Activated CD4-positive, alpha-beta T cell treated with anti-CD3 and anti-CD28 coated beads, Interleukin-10, Interleukin-2, amounts not matched to agents 100 ng/mL and 50 ng/mL, durations not matched to agents 16 hours and 8 hours (primary cell): ENCODE measurements around the gene CHST7.

Experiments
- DNase-seq: peaks from one replicate; pipeline ENCODE4 v3.0.0-alpha.2; 2020

The CHST7 gene

GRCh38 chrX:46610070-46610658 lies 36.6 kb downstream of the CHST7 start:
- DNase-seq, result no peak

DNA sequence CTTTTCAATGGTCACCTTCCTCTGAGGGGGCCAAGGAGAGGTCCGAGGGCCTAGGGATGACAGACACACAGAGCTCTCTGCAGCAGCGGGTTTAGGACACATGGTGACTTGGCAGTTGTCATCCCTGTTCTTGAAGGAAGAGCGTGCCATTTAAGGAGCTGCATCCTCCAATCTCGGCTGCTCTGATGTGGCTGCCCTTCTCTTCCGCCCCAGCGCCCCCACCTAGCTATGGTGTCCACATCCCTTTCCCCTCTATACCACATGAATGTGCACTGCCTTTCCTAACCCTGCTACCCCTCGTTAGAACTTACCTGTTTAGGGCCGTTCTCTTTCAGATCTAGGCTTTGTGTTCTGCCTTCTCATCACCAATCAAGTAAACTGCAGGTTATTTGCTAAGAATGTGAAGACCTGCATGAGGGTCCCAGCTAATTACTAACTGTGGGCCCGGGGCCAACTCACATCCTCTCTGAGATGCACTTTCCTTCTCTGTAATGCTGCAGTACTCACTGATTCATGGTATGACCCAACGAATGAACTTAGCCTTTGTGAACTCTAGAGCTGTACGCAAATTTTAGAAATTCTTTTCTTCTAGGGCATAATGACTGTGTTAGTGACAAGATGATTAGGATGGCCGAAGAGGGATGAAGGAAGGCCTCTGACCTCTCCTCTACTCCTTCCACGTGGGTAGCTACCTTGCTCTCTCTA lies 38.2 kb downstream of the CHST7 start:
- no peak for DNase-seq

DNA sequence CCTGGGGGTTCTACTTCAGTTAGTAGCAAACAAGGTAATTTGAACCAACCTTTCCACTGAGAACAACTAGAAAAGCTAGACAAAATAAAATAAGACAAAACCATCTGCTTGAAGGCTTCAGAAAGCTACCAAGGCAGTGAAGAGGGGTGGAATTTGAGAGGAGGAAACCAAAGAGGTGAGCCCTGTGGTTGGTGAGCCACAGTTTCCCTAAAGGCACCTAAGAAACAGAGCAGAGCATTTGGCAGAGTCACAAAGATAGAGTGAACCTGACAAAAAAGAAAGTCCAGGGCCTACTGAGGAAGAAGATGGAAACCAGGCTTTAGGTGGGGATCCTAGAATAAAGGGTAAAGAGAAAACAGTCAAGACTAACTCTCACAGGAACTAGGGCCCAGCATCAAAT lies 44.3 kb downstream of the CHST7 start:
- no peak for DNase-seq

DNA sequence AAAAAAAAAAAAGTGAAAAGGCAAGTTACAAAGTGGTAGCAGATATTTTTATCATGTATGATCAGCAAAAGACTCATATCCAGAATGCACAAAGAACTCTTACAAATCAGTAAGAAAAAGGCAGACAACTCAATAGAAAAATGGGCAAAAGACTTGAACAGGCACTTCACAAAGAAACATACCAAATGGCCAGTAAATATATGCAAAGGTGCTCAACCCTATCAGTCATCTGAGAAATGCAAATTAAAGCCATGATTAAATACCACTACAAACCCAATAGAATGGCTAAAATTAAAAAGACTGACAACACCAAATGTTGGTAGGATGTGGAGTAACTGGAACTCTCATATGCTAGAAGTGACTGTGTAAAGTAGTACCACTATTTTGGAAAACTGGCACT lies 45.4 kb downstream of the CHST7 start:
- no peak for DNase-seq

DNA sequence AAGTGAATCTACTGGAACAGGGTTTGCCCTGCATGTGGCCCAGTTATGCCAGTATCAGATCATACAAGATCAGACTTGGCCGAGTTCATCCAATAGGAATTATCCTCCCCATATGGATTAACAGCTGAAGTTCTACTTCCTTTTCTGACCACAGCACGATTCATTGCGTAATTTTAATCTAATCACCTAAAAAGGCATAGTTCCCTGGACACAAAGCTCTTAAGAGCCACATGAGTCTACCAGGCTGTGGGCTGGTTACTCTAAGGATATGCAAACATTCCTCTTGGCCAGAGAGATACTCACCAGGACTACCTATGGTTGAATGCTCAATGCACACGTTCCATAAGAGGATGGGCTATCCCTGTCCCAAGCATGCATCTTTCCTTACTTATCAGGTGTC lies 46.9 kb downstream of the CHST7 start:
- no peak for DNase-seq

DNA sequence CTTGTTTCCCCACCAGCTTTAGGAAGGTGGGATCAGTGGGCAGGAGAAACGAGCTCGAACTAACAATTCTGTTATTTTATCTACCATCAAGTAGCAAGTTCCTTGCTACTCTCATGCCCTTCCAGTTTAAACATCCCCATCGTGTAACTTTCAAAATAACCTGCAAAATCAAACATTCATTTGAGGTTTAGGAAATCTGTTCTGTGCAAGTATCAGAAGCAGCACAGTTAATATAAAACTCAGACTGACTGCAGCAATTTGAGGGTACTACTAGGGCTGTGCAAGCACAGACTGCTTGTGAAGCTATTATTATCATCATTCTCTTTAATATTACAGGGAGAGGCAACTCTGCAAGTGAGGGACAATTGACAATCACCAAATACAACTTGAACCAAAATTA lies 48.0 kb downstream of the CHST7 start:
- DNase-seq, result no peak

GRCh38 chrX:46624090-46624786 lies 50.7 kb downstream of the CHST7 start:
- DNase-seq, result no peak

DNA sequence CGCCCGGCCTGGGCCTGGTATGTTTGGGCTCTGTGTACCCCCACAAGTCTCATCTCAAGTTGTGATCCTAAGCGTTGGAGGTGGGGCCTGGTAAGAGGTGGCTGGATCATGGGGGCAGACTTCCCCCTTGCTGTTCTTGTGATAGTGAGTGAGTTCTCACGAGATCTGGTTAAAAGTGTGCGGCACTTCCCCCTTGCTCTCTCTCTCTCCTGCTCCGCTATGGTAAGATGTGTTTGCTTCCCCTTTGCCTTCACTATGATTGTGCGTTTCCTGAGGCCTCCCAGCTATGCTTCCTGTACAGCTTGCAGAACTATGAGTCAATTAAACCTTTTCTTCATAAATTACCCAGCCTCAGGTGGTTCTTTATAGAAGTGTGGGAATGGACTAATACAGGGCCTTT lies 53.0 kb downstream of the CHST7 start:
- DNase-seq, result peak; percentile 79

DNA sequence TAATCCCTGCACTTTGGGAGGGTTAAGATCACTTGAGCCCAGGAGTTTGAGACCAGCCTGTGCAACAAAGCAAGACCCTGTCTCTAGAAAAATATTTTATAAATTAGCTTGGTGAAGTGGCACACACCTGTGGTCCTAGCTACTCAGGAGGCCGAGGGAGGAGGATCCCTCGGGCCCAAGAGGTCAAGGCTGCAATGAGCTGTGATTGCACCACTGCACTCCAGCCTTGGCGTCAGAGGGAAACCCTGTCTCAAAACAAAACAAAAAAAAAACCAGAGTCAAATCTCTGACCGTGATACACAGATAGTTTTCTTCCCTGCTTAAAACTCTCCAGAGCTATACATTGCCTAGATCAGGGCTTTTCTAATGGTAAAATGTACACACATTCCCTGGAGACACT lies 53.5 kb downstream of the CHST7 start:
- DNase-seq, result no peak

GRCh38 chrX:46627711-46628419 lies 54.3 kb downstream of the CHST7 start:
- DNase-seq, result no peak

DNA sequence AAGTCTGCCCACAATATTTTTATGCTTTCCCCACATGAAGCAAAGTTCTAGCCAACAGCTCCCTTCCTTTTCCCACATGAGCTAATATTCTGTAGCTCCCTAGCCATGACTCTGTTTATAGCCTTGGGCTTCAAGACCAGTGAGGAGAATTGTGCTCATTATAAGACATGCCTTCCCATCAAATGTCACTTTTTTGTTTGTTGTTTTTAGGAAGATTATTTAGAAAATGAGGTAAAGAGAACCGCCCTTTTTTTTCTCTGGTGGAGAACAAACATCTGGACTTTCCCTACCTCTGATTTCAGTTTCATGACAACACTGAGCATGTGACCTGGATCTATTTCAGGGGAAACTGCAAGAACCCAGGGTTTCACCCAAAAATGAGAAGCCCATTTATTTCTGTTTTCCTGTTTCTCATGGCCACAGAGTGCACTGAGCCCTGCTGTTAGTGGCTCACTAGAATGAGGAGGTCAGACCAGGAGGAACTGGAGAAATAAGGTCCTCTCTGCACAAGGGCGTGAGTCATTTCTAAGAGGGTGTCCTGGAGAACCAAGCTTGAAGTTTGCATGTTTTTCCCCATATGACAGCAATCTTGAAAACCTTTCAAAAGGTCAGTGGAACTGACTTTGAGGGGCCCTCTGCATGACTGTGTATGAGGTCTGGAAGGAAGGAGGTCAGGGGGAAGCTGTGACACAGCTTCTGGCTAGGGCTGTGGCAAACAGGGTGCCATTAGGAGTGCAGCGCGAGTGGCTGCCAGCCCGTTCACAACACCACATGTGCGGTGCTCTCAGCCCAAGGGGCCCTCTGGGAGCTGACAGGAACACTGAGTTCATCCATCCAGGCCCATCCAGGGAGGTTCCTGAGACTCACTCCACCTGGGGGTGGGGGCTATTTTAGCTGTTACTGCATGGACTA lies 55.2 kb downstream of the CHST7 start:
- DNase-seq, result peak; percentile 58

DNA sequence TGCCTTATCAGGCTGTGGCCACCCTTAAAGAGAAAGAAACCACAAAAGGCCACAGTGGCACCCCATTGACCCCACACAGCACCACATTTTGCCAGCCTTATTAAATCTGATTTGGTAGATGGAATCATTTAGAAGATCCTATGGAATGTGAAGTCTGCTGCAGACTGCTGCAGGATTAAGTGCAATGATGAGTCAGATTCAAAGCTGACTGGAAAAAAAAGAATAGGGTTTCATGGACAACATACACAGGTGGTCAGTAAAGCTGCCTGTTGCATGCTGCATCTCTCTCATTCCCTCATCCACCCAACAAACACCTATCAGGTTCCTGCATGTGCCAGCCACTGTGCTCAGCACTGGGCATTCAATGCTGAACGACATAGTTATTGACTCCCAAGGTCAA lies 56.6 kb downstream of the CHST7 start:
- no peak for DNase-seq

DNA sequence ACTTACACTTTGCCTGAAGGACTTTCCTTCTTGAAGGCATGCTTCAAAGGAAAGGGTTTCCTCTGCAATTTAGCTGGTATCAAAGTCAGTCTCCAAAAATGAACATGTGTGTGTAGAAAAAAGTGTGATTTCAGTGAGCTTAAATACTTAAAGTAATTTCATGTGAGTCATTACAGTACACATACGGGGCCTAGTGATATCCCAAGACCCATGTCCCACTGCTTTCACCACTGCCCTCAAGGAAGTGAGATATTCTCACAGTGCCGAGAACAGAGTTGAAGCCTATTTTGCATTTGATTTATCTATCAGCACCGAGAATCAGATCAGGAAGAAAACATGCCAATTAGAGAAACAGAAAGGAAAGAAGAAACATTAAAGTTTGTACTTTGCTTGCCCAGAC lies 61.0 kb downstream of the CHST7 start:
- DNase-seq, result peak; percentile 32

DNA sequence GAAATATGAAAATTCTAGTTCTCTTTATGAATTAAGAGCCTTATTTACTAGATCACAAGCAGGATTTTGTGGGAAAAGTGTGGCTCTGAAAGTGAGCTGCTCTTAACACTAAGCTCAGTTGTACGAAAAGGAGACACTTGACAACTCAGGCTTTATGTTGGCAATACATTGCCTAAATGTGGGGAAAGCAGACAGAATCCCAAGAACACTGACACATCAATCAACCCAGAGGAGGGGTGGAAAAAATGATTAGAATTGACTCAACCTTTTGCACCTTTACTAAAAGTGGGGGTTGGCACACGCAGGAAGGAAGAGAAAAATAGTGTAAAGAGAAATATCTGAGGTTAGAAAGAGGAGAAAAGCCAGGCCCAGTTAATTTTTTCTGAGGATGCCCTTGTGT lies 61.6 kb downstream of the CHST7 start:
- DNase-seq, result peak; percentile 31

DNA sequence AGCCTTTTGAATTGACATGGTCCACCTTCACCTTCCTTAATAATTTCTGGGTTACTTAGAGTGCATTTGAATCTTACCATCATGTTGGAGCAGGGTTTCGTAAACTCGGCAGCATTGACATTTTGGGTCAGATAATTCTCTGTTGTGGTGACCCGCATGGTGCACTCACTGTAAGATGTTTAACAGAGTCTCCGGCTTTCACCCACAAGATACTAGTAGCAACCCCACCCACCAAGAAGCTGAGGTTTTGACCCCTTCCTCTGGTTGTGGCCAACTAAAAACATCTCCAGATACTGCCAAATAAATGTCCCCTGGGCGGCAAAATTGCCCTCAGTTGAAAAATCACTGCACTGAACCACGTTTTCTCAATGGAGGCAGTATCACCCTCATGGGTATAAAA lies 62.7 kb downstream of the CHST7 start:
- DNase-seq, result no peak

DNA sequence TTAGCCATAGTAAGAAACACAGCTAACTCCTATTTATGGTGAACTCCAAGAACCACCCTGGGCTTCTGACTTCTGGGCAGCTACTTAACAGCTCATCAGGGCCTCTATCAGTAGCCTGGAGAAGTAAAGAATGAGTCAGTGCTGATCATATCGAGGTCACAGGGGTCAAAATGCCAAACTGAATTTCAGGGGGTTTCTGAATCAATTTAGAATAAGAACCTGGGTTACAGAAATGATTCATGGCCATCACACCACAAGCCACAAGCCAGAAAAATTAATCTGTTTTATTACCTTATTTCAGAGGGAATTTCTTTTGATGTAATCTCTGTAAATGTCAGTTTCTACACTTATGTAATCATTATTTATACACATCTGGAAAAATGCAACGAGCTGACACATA lies 64.4 kb downstream of the CHST7 start:
- DNase-seq, result peak; percentile 71

GRCh38 chrX:46642145-46642544 lies 68.6 kb downstream of the CHST7 start:
- DNase-seq, result peak; percentile 41

DNA sequence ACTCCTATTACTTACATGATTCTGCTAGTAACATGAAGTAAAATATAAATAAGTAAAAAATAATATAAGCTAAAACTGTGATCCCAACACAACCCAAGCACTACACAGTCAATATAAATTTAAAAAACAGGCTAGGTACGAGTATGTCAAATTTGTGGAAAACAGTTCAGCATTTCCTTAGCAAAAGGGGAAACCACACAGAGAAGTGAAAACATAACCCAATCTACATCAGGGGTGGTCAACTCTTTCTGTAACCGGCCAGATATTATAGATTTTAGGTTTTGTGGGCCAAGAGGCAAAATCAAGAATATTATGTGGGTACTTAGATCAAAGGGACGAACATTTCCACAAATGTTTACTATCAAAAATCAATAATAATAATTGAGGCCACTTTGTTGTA lies 70.1 kb downstream of the CHST7 start:
- no peak for DNase-seq

DNA sequence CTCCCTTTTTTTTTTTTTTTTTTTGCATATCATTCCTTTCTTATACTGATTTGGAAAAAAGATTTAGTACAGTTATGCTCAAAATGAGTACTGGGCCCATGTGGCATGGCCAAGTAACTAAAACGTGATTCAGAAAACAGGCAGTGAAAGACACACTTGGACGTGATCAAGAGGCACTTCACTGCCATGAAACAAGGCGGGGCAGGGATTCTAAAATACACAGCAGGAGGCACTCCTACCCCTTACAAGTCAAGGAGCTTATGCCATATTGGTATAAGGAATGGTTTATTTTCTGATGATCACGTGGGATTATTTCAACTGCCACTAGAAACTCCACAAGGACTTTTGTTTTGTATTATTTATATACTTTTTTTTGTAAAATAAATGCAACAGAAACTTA lies 72.0 kb downstream of the CHST7 start:
- DNase-seq, result no peak

DNA sequence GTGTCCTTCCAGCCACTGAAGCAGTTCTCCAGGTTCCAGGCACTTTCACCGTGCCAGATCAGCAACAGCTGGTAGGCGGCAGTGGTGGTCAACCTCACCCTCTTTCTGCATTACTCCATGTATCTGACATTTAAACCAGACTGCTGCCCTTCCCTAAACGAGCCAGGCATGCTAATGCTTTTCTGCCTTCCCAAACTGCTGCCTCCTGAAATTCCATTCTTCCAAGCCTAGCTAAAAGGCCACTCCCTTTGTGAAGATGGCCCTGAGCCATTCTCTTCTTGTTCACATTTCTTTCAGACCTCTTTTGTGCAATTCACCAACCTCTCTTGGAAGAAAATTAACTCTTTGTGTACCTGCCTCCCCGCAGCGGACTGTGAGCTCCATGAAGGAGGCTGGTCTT lies 73.7 kb downstream of the CHST7 start:
- DNase-seq, result no peak
